Measurements from ENCODE around the gene PCDHGA1. TPM values are rescaled to one million over a fixed set of nuclear protein-coding genes. Genes with fewer than 3 reads are reported as not detected.

PCDHGA1 gene
- polyA plus RNA-seq, 1 donor from 2014 or later = 0.19 TPM

- no peak for TF ChIP-seq POLR2AphosphoS5 (IDR thresholded peaks at IDR 0.05)
- TF ChIP-seq RAD21 (conservative IDR thresholded peaks at IDR 0.05) = no peak
- TF ChIP-seq EP300 (conservative IDR thresholded peaks at IDR 0.05; ENCODE audit: poor library complexity, severe bottlenecking) = no peak
- TF ChIP-seq REST (IDR thresholded peaks at IDR 0.05; ENCODE audit: borderline replicate concordance) = no peak
- no peak for TF ChIP-seq TAF1 (IDR thresholded peaks at IDR 0.05; ENCODE audit: low read depth)
- no peak for TF ChIP-seq EZH2 (IDR thresholded peaks at IDR 0.05; ENCODE audit: borderline replicate concordance, insufficient read depth, low read length, poor library complexity, severe bottlenecking)
- no peak for TF ChIP-seq MXI1 (conservative IDR thresholded peaks at IDR 0.05; ENCODE audit: poor library complexity, severe bottlenecking)
- TF ChIP-seq CTCF (IDR thresholded peaks at IDR 0.05; ENCODE audit: poor library complexity, severe bottlenecking) = no peak
- no peaks in the 10 kb centered on the region for H4K20me1 ChIP-seq (ENCODE audit: insufficient read depth)
- H2AFZ ChIP-seq (ENCODE audit: low read depth, low read length) = no peak overlapping the region
- no peaks in the 10 kb centered on the region for H3K36me3 ChIP-seq (ENCODE audit: insufficient read depth, low read length)
- no peaks in the 10 kb centered on the region for H3K27me3 ChIP-seq (ENCODE audit: insufficient read depth, low read depth, low read length)
- no peaks in the 10 kb centered on the region for H3K9me2 ChIP-seq (ENCODE audit: insufficient read depth, low read length)
- H3K27ac ChIP-seq (ENCODE audit: low read length) = no peak overlapping the region
- no peak overlapping the region for H3K4me2 ChIP-seq (ENCODE audit: low read length)
- no peak overlapping the region for H3K9ac ChIP-seq (ENCODE audit: low read length)
- no peaks in the 10 kb centered on the region for H3K79me2 ChIP-seq (replicated peaks; ENCODE audit: insufficient read depth, low read length)
- H3K4me3 ChIP-seq (ENCODE audit: low read length) = no peak overlapping the region
- H3F3A ChIP-seq (ENCODE audit: insufficient read depth, low read length, poor library complexity, severe bottlenecking) = no peaks in the 10 kb centered on the region
- peaks cover 38% of the 10 kb centered on the region for H3K9me3 ChIP-seq (ENCODE audit: low read length)
These were observed 35.9 kb downstream of the PCDHGA1 start for GRCh38 chr5:141366016-141366896.

- no peak within 1 kb of the TSS for H3K27ac ChIP-seq (ENCODE audit: low read length)
- no peak within 1 kb of the TSS for H2AFZ ChIP-seq (ENCODE audit: low read depth, low read length)
- no peaks in the 10 kb centered on the region for H3K79me2 ChIP-seq (replicated peaks; ENCODE audit: insufficient read depth, low read length)
- no peaks in the 10 kb centered on the region for H3F3A ChIP-seq (ENCODE audit: insufficient read depth, low read length, poor library complexity, severe bottlenecking)
- H3K9me2 ChIP-seq (ENCODE audit: insufficient read depth, low read length) = no peaks in the 10 kb centered on the region
- H3K4me2 ChIP-seq (ENCODE audit: low read length) = no peak within 1 kb of the TSS
- H3K9ac ChIP-seq (ENCODE audit: low read length) = no peak within 1 kb of the TSS
- no peaks in the 10 kb centered on the region for H3K27me3 ChIP-seq (ENCODE audit: insufficient read depth, low read depth, low read length)
- peaks cover 45% of the 10 kb centered on the region for H3K9me3 ChIP-seq (ENCODE audit: low read length)
- H3K36me3 ChIP-seq (ENCODE audit: insufficient read depth, low read length) = no peaks in the 10 kb centered on the region
- H3K4me3 ChIP-seq (ENCODE audit: low read length) = no peak within 1 kb of the TSS
- TF ChIP-seq TAF1 (IDR thresholded peaks at IDR 0.05; ENCODE audit: low read depth) (no peak), REST (IDR thresholded peaks at IDR 0.05; ENCODE audit: borderline replicate concordance) (no peak), RAD21 (conservative IDR thresholded peaks at IDR 0.05) (no peak), SMC3 (conservative IDR thresholded peaks at IDR 0.05; ENCODE audit: poor library complexity) (no peak), POLR2AphosphoS5 (IDR thresholded peaks at IDR 0.05) (no peak), EP300 (conservative IDR thresholded peaks at IDR 0.05; ENCODE audit: poor library complexity, severe bottlenecking) (no peak), MXI1 (conservative IDR thresholded peaks at IDR 0.05; ENCODE audit: poor library complexity, severe bottlenecking) (no peak), EZH2 (IDR thresholded peaks at IDR 0.05; ENCODE audit: borderline replicate concordance, insufficient read depth, low read length, poor library complexity, severe bottlenecking) (no peak), CTCF (IDR thresholded peaks at IDR 0.05; ENCODE audit: poor library complexity, severe bottlenecking) (no peak)
- H4K20me1 ChIP-seq (ENCODE audit: insufficient read depth) = no peaks in the 10 kb centered on the region
These were observed 39.9 kb downstream of the PCDHGA1 start, which contains the start of gene PCDHGB3 for GRCh38 chr5:141369994-141370848. Gene PCDHGB3, plus strand, starts transcription at chr5:141370242. Its CDS starts 153 bp downstream, at chr5:141370395.
